Vagina (tissue), 2 donors: ENCODE measurements around the gene EVPL.
"Not testable (repeated sequence)": the region's sequence is repeated elsewhere in the genome, so short reads cannot be mapped to it uniquely, and the experiment has no call there.

Source experiments
- CTCF ChIP-seq, 3 experiments: fragments of 450-650 bp in 2 of 3; fragments of 200-600 bp in 1 of 3; sonication (generic) in 1 of 3; IDR thresholded peaks; one replicate each; pipeline ENCODE4 v1.5.1; 2017 to 2019; ENCODE audit warnings: antibody characterized with exemption in 3 of 3, mild to moderate bottlenecking in 2 of 3, moderate library complexity in 2 of 3
- POLR2A ChIP-seq, 2 donors: fragments of 450-650 bp; IDR thresholded peaks; one replicate each; pipeline ENCODE4 v1.6.1; 2017; ENCODE audit warnings: antibody characterized with exemption in 2 of 2, mild to moderate bottlenecking in 2 of 2, moderate library complexity in 2 of 2
- POLR2AphosphoS5 ChIP-seq, 2 donors: sonication (generic); formaldehyde crosslinking; IDR thresholded peaks; one replicate each; pipeline ENCODE4 v1.9.0; 2017; ENCODE audit warnings: antibody characterized with exemption in 2 of 2, mild to moderate bottlenecking in 2 of 2, low read depth in 1 of 2; ENCODE audit not compliant: insufficient read depth in 1 of 2

DNA sequence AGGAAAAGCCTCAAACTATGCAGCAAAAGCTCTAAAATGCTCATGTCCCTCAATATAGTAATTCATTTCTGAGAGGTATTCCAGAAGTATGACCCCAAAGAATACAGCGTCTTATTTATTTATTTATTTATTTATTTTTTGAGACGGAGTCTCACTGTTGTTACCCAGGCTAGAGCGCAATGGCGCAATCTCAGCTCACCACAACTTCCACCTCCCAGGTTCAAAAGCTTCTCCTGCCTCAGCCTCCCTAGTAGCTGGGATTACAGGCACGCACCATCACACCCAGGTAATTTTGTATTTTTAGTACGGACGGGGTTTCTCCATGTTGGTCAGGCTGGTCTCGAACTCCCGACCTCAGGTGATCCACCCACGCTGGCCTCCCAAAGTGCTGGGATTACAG is 58.1 kb downstream of the EVPL start:
- TF ChIP-seq CTCF (IDR thresholded peaks at IDR 0.05); POLR2AphosphoS5 (IDR thresholded peaks at IDR 0.05; ENCODE audit: insufficient read depth in 1 of 2, low read depth in 1 of 2); POLR2A (IDR thresholded peaks at IDR 0.05): not testable (repeated sequence)
